K562 (cell line): ENCODE data around the gene PPP1R14B. TPM values are rescaled to one million over a fixed set of nuclear protein-coding genes. Genes with fewer than 3 reads are reported as not detected.

Source experiments
- CBX3 ChIP-seq, 2 experiments: IDR thresholded peaks; 1 replicate in 1 of 2; 2 replicates in 1 of 2; pipeline ENCODE4 v1.6.1; 2012; ENCODE audit warnings: inconsistent platforms in 2 of 2, low read length in 2 of 2, borderline replicate concordance in 1 of 2, control low read depth in 1 of 2
- CCAR2 ChIP-seq: fragments of 200-400 bp; formaldehyde crosslinking; IDR thresholded peaks from 2 replicates; pipeline ENCODE4 v1.6.1; 2017; ENCODE audit warnings: mild to moderate bottlenecking, low read depth, low read length
- ESRRA ChIP-seq: fragments of 450-650 bp; IDR thresholded peaks from 2 replicates; pipeline ENCODE4 v1.6.1; 2014; ENCODE audit warnings: low read depth, mild to moderate bottlenecking, moderate library complexity, borderline replicate concordance
- FOXA3 ChIP-seq, 2 experiments: fragments of 450-650 bp in 1 of 2; sonication (generic) in 1 of 2; formaldehyde crosslinking; IDR thresholded peaks in 1 of 2; conservative IDR thresholded peaks in 1 of 2; 2 replicates each; pipeline versions ENCODE4 v1.4.0 to v1.8.0; 2020 to 2022; ENCODE audit warnings: mild to moderate bottlenecking in 2 of 2, missing genetic modification reagents in 1 of 2
- FOXJ3 ChIP-seq: sonication (generic); formaldehyde crosslinking; IDR thresholded peaks from 2 replicates; pipeline ENCODE4 v1.4.0; 2020; ENCODE audit warnings: mild to moderate bottlenecking, missing genetic modification reagents
- GABPB1 ChIP-seq: sonication (generic); formaldehyde crosslinking; IDR thresholded peaks from 2 replicates; pipeline ENCODE4 v1.8.0; 2022; ENCODE audit warnings: mild to moderate bottlenecking, missing genetic modification reagents
- KDM2B ChIP-seq: fragments of 250-450 bp; sonication (Bioruptor Pico); IDR thresholded peaks from 2 replicates; pipeline ENCODE4 v1.8.0; 2021; ENCODE audit warnings: mild to moderate bottlenecking, moderate library complexity
- KLF1 ChIP-seq: fragments of 450-650 bp; IDR thresholded peaks from 2 replicates; pipeline ENCODE4 v1.6.1; 2016; ENCODE audit warnings: missing genetic modification characterization, missing compliant biosample characterization
- MAZ ChIP-seq, 2 experiments: fragments of 450-650 bp in 1 of 2; sonication (generic) in 1 of 2; formaldehyde crosslinking; IDR thresholded peaks in 1 of 2; conservative IDR thresholded peaks in 1 of 2; 2 replicates each; pipeline versions ENCODE4 v1.4.0 to v1.5.0; 2020; ENCODE audit warnings: mild to moderate bottlenecking in 1 of 2, missing genetic modification reagents in 1 of 2
- NFRKB ChIP-seq: fragments of 450-650 bp; IDR thresholded peaks from 2 replicates; pipeline ENCODE4 v1.6.1; 2016; ENCODE audit warnings: low read depth
- OTX1 ChIP-seq: fragments of 450-650 bp; formaldehyde crosslinking; IDR thresholded peaks from 2 replicates; pipeline ENCODE4 v1.4.0; 2022; ENCODE audit warnings: mild to moderate bottlenecking
- PHF8 ChIP-seq: fragments of 200-600 bp; sonication (generic); IDR thresholded peaks from 2 replicates; pipeline ENCODE4 v1.6.1; 2012; ENCODE audit warnings: mixed run types, mild to moderate bottlenecking, inconsistent platforms, low read length, moderate library complexity, borderline replicate concordance
- PURB ChIP-seq: sonication (generic); formaldehyde crosslinking; IDR thresholded peaks from 2 replicates; pipeline ENCODE4 v1.9.0; 2021; ENCODE audit warnings: low read depth, mild to moderate bottlenecking, missing genetic modification reagents
- RHOXF2B ChIP-seq: fragments of 250-450 bp; sonication (Bioruptor Pico); conservative IDR thresholded peaks from 2 replicates; pipeline ENCODE4 v1.5.1; 2021
- STAT5B ChIP-seq: fragments of 250-450 bp; sonication (Bioruptor Pico); IDR thresholded peaks from 2 replicates; pipeline ENCODE4 v1.8.0; 2021; ENCODE audit warnings: mild to moderate bottlenecking, inconsistent platforms
- SUPT5H ChIP-seq: fragments of 450-650 bp; IDR thresholded peaks from 2 replicates; pipeline ENCODE4 v1.6.1; 2016
- TCF3 ChIP-seq: sonication (generic); formaldehyde crosslinking; IDR thresholded peaks from 2 replicates; pipeline ENCODE4 v1.4.0; 2020; ENCODE audit warnings: mild to moderate bottlenecking, missing genetic modification reagents
- TGIF2 ChIP-seq: sonication (generic); formaldehyde crosslinking; IDR thresholded peaks from 2 replicates; pipeline ENCODE4 v1.8.1; 2022; ENCODE audit warnings: mild to moderate bottlenecking, missing genetic modification reagents, moderate library complexity
- USF1 ChIP-seq: sonication (generic); formaldehyde crosslinking; IDR thresholded peaks from 2 replicates; pipeline ENCODE4 v1.9.0; 2022; ENCODE audit warnings: mild to moderate bottlenecking, missing genetic modification reagents
- ZBTB26 ChIP-seq: fragments of 450-650 bp; formaldehyde crosslinking; IDR thresholded peaks from 2 replicates; pipeline ENCODE4 v1.4.0; 2022; ENCODE audit warnings: missing genetic modification characterization
- ZC3H8 ChIP-seq: fragments of 450-650 bp; IDR thresholded peaks from 2 replicates; pipeline ENCODE4 v1.6.1; 2017
- ZNF280A ChIP-seq: fragments of 450-650 bp; IDR thresholded peaks from 2 replicates; pipeline ENCODE4 v1.6.1; 2018; ENCODE audit warnings: mild to moderate bottlenecking, low read depth; ENCODE audit not compliant: partially characterized antibody
- ZNF324 ChIP-seq: fragments of 250-450 bp; sonication (Bioruptor Pico); IDR thresholded peaks from 2 replicates; pipeline ENCODE4 v1.4.0; 2020; ENCODE audit warnings: mild to moderate bottlenecking
- polyA plus RNA-seq, 8 experiments: library from polyadenylated mRNA; depleted of rRNA in 4 of 8; stranded (reverse) in 5 of 8; unstranded in 3 of 8; fragments of >200 nt; fragmentation: Nextera tagmentation in 2 of 8; fragmentation: Illumina TruSeq in 1 of 8; extraction: Ambion mirVana in 2 of 8; extraction: Trizol in 1 of 8; gene quantifications; 2 replicates each; pipeline versions ENCODE4 v1.2.1 to v1.2.3, GENCODE V29; 2011 to 2014; ENCODE audit warnings: inconsistent platforms in 1 of 8, missing spikeins in 1 of 8
- total RNA-seq, 7 experiments: library from RNA; depleted of rRNA in 6 of 7; stranded (reverse); fragments of >200 nt in 6 of 7; fragmentation: Illumina TruSeq in 2 of 7; extraction: Trizol in 2 of 7; gene quantifications; 2 replicates each; pipeline versions ENCODE4 v1.2.1 to v1.2.3, GENCODE V29; 2011 to 2021; ENCODE audit warnings: low replicate concordance in 1 of 7

Gene PPP1R14B
- total and polyA plus RNA-seq, 9 of the 15 experiments (the other 6 are each of a cell fraction or from before 2014, with no cell fraction given), result 7.7 to 566 (median 212) TPM

GRCh38 chr11:64284962-64285884 lies 38.5 kb upstream of the PPP1R14B start, which contains the start of gene GPR137 (continued):
- TF ChIP-seq FOXA3 (CRISPR knock-in tag; conservative IDR thresholded peaks at IDR 0.05 in 1 of 2, IDR thresholded peaks at IDR 0.05 in 1 of 2) (no peak), FOXJ3 (no peak), ZNF324 (CRISPR knock-in tag) (peak; percentile 27; the same call in 1 of the 2 replicates), STAT5B (CRISPR knock-in tag) (no peak), TGIF2 (no peak), NFRKB (peak; percentile 57; the same call in 1 of the 2 replicates), SUPT5H (no peak; the same call in 1 of the 2 replicates), ZBTB26 (CRISPR knock-in tag) (no peak), PHF8 (peak; percentile 62; the same call in 1 of the 2 replicates), CBX3 (IDR thresholded peaks at IDR 0.05; ENCODE audit: borderline replicate concordance in 1 of 2, low read length in 2 of 2) (no peak), OTX1 (CRISPR knock-in tag) (no peak), TCF3 (CRISPR knock-in tag) (0 out of 2 replicates have a peak, but pooled peaks have one; percentile 14), MAZ (CRISPR knock-in tag; conservative IDR thresholded peaks at IDR 0.05 in 1 of 2, IDR thresholded peaks at IDR 0.05 in 1 of 2) (peak; percentile 32 to 75; a peak in 2 of 4 replicates), USF1 (peak; percentile 5; the same call in 1 of the 2 replicates), ZNF280A (no peak), ZC3H8 (no peak), KLF1 (tag) (0 out of 2 replicates have a peak, but pooled peaks have one; percentile 10), ESRRA (peak; percentile 84; the same call in 1 of the 2 replicates), RHOXF2B (no peak), KDM2B (no peak), GABPB1 (peak; percentile 26), CCAR2 (no peak), PURB (CRISPR knock-in tag) (no peak)
